ENCODE measurements around the gene TMEM223.
"Not testable (repeated sequence)": the region's sequence is repeated elsewhere in the genome, so short reads cannot be mapped to it uniquely, and the experiment has no call there.

TMEM223 gene, protein sequence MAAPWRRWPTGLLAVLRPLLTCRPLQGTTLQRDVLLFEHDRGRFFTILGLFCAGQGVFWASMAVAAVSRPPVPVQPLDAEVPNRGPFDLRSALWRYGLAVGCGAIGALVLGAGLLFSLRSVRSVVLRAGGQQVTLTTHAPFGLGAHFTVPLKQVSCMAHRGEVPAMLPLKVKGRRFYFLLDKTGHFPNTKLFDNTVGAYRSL

DNA sequence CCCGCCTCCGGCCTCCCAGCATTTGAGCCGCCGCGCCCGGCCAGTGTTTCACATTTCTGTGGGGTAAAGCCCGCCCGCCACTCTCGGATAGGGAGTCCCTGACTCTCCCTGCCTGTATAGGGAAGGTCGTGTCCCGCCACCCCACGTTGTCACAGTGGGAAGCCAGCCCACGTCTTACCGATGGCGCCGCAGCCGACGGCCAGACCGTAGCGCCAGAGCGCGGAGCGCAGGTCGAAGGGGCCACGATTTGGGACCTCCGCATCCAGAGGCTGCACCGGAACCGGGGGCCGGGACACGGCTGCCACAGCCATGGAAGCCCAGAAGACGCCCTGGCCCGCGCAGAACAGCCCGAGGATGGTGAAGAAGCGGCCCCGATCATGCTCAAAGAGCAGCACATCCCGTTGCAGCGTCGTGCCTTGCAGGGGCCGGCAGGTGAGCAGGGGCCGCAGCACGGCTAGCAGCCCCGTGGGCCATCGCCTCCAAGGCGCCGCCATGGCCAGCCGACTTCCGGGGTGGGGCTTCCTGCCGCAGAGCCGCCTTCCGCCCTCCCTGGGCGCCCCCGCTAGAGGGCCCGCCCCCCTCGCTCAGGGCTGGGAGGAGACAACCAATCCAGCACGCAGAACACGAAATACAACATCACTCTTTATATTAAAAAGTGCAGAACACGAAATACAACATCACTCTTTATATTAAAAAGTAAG lies at the start of gene TMEM223:
TMEM223 (minus strand) TSS at position 506 of the 701 bp plus-strand sequence; CDS start at position 494, 12 bp downstream.
- peak; percentile 66 for DNase-seq

GRCh38 chr11:62840721-62841360 lies 49.0 kb upstream of the TMEM223 start:
- DNase-seq = peak; percentile 86

- peak; percentile 87 for DNase-seq
Observed at GRCh38 chr11:62839050-62839945, 47.5 kb upstream of the TMEM223 start, which contains the start of gene WDR74. WDR74 (minus strand) TSS chr11:62839590; CDS start chr11:62839570, 20 bp downstream.

DNA sequence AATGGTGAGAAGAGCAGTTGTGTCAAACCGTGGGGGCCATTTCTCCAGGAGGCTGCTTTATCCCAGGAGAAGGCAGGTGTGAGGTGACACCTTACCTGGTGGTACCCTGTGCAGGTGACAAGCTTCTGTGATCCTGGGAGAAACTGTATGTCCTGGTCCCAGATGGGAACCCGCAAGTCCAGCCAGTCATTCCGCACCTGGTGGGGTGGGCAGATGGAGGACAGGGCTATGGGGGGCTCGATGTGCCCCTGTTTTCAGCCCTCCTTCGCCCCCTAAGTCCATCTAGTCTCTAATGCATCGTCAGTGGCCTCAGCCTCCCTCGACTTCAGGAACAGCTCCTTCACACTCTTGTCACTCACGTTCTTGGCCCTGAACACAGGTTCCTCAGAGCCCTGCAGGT lies 43.5 kb upstream of the TMEM223 start:
- no peak for DNase-seq

DNA sequence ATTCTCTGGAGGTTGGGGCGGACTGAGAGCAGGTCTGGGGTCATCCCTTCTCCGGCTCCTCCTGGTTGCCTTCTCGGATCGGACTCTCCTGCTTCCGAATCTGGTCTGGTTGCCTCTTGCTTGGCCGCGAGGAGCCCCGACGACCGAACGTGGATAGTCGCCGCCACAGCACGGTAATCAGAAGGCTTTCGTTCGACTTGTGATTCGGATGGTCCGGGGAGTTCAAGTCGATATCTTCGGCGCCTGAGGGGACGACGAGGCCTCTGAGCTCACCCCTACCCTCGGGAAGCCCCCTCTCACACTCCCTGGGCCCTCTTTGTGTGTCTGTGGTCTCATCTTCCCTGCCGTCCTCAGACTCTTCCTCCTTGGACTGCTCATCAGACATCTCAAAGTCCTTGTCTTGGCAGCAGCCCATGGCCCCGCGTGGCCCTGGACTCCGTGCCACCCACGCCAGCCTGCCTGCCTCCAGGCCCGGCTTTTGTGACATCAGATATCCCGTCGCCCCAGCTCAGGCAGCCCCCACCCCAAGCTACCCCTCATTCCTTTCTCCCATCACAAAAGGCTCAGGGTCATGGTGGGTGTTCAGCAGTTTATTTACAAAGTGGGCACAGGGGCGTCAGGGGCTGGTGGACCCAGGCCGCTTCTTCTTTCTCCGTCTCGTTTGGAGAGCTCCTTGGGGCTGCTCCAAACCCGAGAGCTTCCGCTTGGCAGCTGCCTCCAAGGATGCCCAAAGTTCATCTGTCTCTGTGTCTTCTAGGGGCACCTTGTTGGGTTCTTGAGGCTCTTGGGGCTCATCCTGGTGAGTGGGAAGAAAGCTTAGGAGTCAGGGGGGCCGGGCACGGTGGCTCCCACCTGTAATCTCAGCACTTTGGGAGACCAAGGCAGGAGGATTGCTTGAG lies 40.8 kb upstream of the TMEM223 start, which contains the start of gene TEX54:
TEX54 (minus strand) TSS at position 506 of the 899 bp plus-strand sequence.
- DNase-seq = peak; percentile 17

- peak; percentile 97 for DNase-seq
Observed at GRCh38 chr11:62831520-62832335, 39.9 kb upstream of the TMEM223 start, which contains the start of gene STX5. STX5 (minus strand) TSS chr11:62832051; CDS start chr11:62831243, 808 bp downstream.

DNA sequence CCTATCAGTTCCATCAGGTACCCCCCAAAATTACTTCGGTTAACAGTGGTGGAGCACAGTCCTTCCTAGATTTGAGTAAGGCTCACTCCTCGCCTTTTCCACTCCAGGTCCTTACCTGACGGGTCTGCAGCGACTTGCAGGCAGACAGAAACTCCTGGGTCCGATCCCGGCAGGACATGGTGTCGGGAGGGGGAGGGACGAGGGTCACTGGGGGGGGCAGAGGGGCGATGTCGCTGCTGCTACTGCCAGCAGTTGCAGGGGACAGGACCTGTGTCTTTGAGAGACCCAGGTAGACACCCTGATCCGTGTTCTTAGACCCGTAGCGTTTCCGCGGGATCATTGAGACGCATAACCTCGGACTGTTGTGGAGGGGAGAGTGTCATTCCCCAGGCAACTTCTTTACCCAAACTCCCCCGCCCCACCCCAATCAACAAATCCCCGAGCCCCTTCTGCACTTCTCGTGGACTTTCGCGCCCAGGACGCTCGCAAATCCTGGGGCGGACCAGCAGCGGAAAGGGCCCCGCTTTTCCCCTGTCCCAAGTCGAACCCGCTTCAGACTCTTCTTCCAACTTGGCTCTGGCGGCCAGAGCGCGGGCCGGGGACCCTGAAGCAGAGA lies 39.2 kb upstream of the TMEM223 start:
- peak; percentile 36 for DNase-seq

- not testable (repeated sequence) for DNase-seq
Observed at GRCh38 chr11:62828130-62828529, 36.3 kb upstream of the TMEM223 start.

GRCh38 chr11:62823677-62824076 lies 31.9 kb upstream of the TMEM223 start:
- DNase-seq = no peak

DNA sequence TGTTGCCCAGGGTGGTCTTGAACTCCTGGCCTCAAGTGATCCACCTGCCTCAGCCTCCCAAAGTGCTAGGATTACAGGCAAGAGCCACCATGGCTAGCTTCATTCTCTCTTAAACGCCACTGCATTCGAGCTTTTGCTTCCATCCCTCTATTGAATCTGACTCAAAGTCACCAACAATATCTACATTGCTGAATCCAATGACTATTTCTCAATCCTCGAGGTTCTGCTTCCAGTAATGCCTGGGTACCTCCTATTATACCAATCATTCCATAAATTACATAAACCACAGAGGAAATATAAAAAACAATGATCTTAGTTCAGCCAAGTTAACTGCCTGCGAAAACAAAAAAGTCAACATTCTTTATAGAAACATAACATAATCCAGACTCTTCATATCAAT lies 25.3 kb upstream of the TMEM223 start:
- DNase-seq = no peak

DNA sequence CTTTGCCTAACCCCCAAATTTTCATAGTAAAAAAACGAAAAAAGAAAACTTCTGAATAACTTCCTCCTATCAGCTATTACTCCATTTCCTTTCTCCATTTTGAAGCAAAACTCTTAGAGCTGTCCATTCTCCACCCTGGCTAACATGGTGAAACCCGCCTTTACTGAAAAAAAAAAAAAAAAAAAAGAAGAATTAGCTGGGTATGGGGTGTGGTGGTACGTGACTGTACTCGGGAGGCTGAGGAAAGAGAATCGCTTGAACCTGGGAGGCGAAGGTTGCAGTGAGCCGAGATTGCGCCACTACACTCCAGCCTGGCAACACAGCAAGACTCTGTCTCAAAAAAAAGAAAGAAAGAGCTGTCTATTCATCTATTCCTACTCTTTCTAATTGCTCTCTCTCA lies 24.8 kb upstream of the TMEM223 start:
- no peak for DNase-seq

DNA sequence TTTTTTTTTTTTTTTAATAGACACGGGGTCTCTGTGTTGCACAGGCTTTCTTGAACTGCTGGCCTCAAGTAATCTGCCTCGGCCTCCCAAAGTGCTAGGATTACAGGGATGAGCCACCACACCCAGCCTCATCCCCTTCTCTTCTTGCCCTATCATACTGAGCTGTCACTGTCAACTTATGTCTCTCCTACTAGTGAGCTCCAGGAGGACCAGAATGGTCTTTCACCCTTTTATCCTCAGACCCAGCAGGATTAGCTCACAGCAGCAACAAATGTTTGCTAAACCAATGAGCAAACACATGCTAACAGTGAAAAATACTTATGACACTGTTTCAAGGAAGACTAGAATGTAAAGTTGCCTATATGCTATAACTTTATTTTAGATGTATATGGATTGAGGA lies 19.9 kb upstream of the TMEM223 start:
- no peak for DNase-seq

GRCh38 chr11:62810748-62811147 lies 18.9 kb upstream of the TMEM223 start:
- DNase-seq = no peak

DNA sequence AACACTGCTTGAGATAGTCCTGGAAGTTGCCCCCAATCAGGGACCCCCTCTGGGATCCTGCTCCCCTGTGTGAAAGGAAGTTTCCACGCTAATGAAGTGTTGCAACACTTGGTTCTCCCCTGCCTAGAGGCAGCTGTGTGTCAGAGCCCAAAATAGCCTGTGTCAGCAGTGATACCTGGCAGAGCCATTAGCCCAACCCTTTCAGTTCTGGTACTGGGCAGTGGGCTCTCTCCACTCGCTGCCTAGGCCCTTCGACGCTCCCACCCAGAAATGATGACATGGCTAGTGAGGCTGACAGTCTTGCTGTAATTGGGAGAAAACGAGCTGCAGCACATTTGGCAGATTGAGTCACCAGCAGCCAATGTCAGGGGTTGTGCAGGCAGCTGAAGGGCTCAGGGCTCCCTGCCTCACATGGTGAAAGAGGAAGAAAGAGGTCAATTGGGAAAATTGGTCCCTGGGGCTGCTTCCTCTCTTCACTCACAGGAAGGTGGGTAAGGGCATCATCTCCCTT lies 14.9 kb upstream of the TMEM223 start:
- DNase-seq = no peak

GRCh38 chr11:62805961-62806441 lies 14.2 kb upstream of the TMEM223 start:
- no peak for DNase-seq

- peak; percentile 88 for DNase-seq
Observed at GRCh38 chr11:62805076-62805892, 13.5 kb upstream of the TMEM223 start, which contains the start of gene NXF1. NXF1 (minus strand) TSS chr11:62805440; CDS start chr11:62805356, 84 bp downstream.

GRCh38 chr11:62804310-62805075 lies 12.7 kb upstream of the TMEM223 start:
- DNase-seq = no peak

DNA sequence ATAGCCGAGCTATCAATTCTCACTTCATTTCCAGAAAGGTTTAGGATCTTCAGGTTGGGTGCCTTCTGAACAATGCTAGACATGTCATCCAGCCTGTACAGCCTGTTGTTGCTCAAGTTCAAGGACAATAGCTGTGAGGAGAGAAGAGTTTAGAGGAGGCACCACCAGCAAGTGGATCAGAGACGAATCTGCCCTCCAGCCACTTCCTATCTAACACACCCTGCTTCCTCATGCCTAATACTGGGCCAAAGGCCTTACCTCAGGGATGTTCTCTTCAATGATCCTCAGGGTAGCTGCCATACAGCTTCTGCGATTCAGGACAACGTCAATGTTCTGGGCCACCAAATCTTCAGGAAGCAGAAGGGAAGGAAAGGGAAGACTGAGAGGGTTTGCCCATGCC lies 9.3 kb upstream of the TMEM223 start:
- DNase-seq = no peak
